ENCODE data around the gene SKAP1. TPM values are rescaled to one million over a fixed set of nuclear protein-coding genes. Genes with fewer than 3 reads are reported as not detected.
"Not testable (repeated sequence)": the region's sequence is repeated elsewhere in the genome, so short reads cannot be mapped to it uniquely, and the experiment has no call there.

SKAP1 gene
- total and polyA plus RNA-seq, 10 donors = 11.5 to 28.9 (median 20.5) TPM

DNA sequence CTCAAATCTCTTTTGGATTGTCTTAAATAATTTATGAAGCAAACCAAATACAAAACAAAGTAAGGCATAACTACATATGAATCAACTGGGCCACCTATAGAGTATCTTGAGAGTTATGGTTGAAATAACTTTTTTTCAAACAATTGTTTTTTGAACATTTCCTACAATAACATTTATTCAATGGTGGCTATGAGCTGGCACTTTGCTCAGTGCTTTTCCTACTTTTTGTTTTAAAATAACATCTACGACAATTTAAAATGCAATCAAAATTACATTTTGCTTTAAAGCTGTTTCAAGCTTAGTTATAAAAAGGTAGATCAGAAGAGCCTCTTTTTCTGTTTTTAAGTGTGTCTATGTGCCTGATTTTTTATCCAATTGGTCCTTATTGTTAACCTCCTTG is 238.7 kb downstream of the SKAP1 start:
- 92 to 98% (median 95%) methylated on average over 1 of the region's 1 CpG for WGBS, 5 donors
- Histone ChIP-seq H3K4me1 (peaks cover 0 to 4% (median 0%) of the 10 kb centered on the region in 6 donors), H3K36me3 (peaks cover 0 to 44% (median 0%) of the 10 kb centered on the region in 6 donors), H3K27me3 (replicated peaks in 1 of 7) (peaks cover 0 to 9% (median 0%) of the 10 kb centered on the region in 7 donors), H3K9me3 (no peaks in the 10 kb centered on the region), H3K27ac (no peak overlapping the region), H3K4me3 (no peak overlapping the region)
- intact Hi-C loops (cut with DNase I; ENCODE audit: low total_unique reads) = no loop called here
- no peak for DNase-seq
- TF ChIP-seq POLR2AphosphoS5 (IDR thresholded peaks at IDR 0.05) (no peak), POLR2A (IDR thresholded peaks at IDR 0.05) (no peak), CTCF (IDR thresholded peaks at IDR 0.05 in 8 of 11, conservative IDR thresholded peaks at IDR 0.05 in 3 of 11) (no peak)

DNA sequence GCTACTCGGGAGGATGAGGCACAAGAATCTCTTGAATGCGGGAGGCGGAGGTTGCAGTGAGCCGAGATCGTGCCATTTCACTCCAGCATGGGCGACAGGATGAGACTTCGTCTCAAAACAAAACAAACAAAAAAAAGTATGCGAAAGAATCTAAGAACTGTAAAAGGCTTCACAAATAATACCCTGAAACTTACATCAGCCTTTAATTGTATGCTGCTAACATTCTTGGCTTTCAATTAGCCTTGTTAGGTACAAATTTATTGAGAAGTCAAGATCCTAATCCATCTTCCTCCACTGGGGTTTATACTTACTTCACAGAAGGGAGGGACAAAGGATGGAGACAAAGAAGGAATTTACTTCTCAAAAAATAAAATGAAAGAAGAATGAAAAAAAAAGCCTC is 239.1 kb downstream of the SKAP1 start:
- intact Hi-C loops (cut with DNase I; ENCODE audit: low total_unique reads) = no loop called here
- TF ChIP-seq CTCF (IDR thresholded peaks at IDR 0.05 in 8 of 11, conservative IDR thresholded peaks at IDR 0.05 in 3 of 11) (no peak), POLR2A (IDR thresholded peaks at IDR 0.05) (no peak), POLR2AphosphoS5 (IDR thresholded peaks at IDR 0.05) (no peak)
- H3K9me3 ChIP-seq = no peaks in the 10 kb centered on the region

GRCh38 chr17:48187872-48188608 is 242.0 kb downstream of the SKAP1 start:
- no peak for DNase-seq
- TF ChIP-seq POLR2A (IDR thresholded peaks at IDR 0.05) (no peak), CTCF (IDR thresholded peaks at IDR 0.05 in 8 of 11, conservative IDR thresholded peaks at IDR 0.05 in 3 of 11) (no peak), POLR2AphosphoS5 (IDR thresholded peaks at IDR 0.05) (no peak)
- no peak overlapping the region for H3K4me3 ChIP-seq
- H3K36me3 ChIP-seq = peaks cover 0 to 65% (median 3%) of the 10 kb centered on the region in 6 donors
- WGBS, 5 donors = 90 to 96% (median 91%) methylated on average over 3 of the region's 3 CpGs
- no peaks in the 10 kb centered on the region for H3K4me1 ChIP-seq
- H3K9me3 ChIP-seq = no peaks in the 10 kb centered on the region
- intact Hi-C loops (cut with DNase I; ENCODE audit: low total_unique reads) = no loop called here
- peaks cover 0 to 4% (median 0%) of the 10 kb centered on the region in 7 donors for H3K27me3 ChIP-seq (replicated peaks in 1 of 7)
- H3K27ac ChIP-seq = no peak overlapping the region

More for the DNA sequence above, 239.1 kb downstream of the SKAP1 start:
- WGBS, 5 donors = 91 to 95% (median 95%) methylated on average over 8 of the region's 8 CpGs
- Histone ChIP-seq H3K36me3 (peaks cover 0 to 49% (median 0%) of the 10 kb centered on the region in 6 donors), H3K4me1 (peaks cover 0 to 4% (median 0%) of the 10 kb centered on the region in 6 donors), H3K27ac (no peak overlapping the region), H3K27me3 (replicated peaks in 1 of 7) (peaks cover 0 to 9% (median 0%) of the 10 kb centered on the region in 7 donors), H3K4me3 (no peak overlapping the region)
- DNase-seq = no peak

GRCh38 chr17:48186317-48186716 is 243.7 kb downstream of the SKAP1 start:
- DNase-seq; intact Hi-C loops (cut with DNase I; ENCODE audit: low total_unique reads); H3K4me3 ChIP-seq; H3K27ac ChIP-seq; H3K9me3 ChIP-seq; H3K4me1 ChIP-seq; H3K27me3 ChIP-seq (replicated peaks in 1 of 7): not testable (repeated sequence)
- WGBS, 5 donors = 90 to 98% (median 92%) methylated on average over 5 of the region's 5 CpGs
- peaks cover 0 to 73% (median 3%) of the 10 kb centered on the region in 6 donors for H3K36me3 ChIP-seq
